DND-41 (cell line): ENCODE data around the gene AP1M1.

Source experiments
- EZH2 ChIP-seq: IDR thresholded peaks from 3 replicates; pipeline ENCODE4 v1.6.1; 2012; ENCODE audit warnings: borderline replicate concordance, low read depth, mild to moderate bottlenecking, moderate library complexity, low read length, inconsistent platforms; ENCODE audit not compliant: severe bottlenecking
- TF ChIP-seq, protein P1 (sequence below): IDR thresholded peaks from 2 replicates; pipeline ENCODE4 v1.5.1; 2012; ENCODE audit warnings: borderline replicate concordance, low read length, moderate library complexity, mild to moderate bottlenecking; ENCODE audit not compliant: poor library complexity, severe bottlenecking; ENCODE audit errors: extremely low read depth

DNA sequence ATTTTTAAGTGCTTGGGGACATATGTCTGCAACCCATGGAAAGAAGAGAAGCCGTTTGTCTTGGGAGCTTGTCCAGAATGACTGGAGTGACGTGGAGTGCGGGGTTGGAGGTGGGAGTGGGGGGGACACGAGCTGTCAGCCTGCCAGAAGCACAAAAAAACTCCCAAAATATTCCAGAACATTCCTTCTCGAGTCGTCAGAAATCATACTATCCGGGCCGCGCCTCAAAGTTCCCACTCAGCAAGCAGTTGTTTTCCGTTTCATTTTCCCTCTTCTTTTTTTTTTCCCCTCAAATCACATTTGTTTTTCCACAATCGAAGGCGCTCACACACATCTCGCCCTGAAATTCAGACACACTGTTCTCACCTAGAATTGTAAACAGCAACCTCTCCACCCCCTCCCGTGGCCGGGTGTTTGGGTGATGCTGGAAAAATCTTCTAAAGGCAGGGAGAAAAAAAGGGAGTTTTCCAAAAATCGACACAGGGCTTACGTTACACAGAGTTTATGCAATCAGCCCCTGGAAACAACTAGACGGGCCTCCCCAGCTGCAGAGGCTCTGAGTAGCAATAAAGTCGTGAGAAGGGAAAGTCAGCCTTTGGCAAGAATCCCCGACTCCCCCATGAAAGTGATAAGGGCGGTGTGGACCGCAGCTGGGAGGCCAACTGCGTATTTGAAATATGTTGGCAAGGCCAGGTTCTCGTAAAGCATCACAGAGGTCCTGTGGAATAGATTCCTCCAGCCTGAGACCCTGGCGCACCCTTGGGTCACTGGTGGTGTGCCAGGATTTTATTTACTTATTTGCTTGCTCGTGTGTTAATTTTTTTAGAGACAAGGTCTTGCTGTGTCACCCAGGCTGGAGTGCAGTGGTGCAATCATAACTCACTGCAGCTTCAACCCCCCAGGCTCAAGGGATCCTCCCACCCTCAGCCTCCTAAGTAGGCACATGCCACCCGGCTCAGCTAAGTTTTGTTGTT is 95.7 kb downstream of the AP1M1 start:
- TF ChIP-seq, protein P1, sequence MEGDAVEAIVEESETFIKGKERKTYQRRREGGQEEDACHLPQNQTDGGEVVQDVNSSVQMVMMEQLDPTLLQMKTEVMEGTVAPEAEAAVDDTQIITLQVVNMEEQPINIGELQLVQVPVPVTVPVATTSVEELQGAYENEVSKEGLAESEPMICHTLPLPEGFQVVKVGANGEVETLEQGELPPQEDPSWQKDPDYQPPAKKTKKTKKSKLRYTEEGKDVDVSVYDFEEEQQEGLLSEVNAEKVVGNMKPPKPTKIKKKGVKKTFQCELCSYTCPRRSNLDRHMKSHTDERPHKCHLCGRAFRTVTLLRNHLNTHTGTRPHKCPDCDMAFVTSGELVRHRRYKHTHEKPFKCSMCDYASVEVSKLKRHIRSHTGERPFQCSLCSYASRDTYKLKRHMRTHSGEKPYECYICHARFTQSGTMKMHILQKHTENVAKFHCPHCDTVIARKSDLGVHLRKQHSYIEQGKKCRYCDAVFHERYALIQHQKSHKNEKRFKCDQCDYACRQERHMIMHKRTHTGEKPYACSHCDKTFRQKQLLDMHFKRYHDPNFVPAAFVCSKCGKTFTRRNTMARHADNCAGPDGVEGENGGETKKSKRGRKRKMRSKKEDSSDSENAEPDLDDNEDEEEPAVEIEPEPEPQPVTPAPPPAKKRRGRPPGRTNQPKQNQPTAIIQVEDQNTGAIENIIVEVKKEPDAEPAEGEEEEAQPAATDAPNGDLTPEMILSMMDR: no peak
- no peak for TF ChIP-seq EZH2
